ENCODE data around the gene ASIC1. TPM values are rescaled to one million over a fixed set of nuclear protein-coding genes. Genes with fewer than 3 reads are reported as not detected.

The ASIC1 gene
- polyA plus RNA-seq, 3 donors, result not detected

DNA sequence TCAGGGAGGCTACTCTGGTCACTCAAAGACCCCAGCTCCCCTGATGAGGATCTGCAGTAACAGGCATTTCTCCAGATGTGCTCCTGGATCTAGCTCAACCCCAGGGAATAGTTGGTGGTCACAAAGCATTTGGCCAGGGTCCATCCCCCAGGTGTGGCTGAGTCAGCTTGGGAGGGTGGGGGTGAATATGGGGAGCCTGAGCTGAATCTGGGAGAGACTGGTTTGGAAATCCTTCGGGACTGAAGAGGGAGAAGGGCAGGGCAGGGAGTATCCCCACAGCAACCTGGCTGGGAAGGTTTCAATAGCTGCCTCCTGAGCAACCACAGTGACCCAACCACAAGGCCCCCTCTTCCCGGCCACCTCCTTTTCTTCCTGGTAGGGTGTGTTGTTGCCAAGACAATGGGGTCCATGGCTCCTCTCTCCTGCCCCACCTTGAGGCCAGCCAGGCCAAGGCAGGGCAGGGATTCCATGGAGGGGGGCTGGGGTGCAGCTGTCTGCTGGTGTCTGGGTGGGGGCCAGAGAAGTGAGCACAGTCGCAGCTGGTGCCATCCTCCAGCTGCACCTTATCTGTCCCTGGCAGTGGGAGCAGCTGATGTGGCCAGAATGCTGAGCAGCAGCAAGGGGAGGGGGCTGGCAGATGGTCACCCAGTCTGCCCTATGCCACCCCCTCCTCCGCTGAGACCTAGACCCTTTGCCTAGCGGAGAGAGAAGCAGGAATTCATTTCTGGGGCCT, 5.5 kb downstream of the ASIC1 start:
- Histone ChIP-seq H3K36me3 (replicated peaks in 1 of 2; ENCODE audit: control insufficient read depth in 1 of 2, insufficient read depth in 2 of 2, low read length in 2 of 2) (no peaks in the 10 kb centered on the region), H3K9ac (ENCODE audit: insufficient read depth, low read length, poor library complexity, severe bottlenecking) (no peak overlapping the region), H3K9me3 (replicated peaks in 1 of 2; ENCODE audit: control insufficient read depth in 1 of 2, insufficient read depth in 1 of 2, low read length in 2 of 2) (no peaks in the 10 kb centered on the region), H3K4me3 (replicated peaks in 1 of 3; ENCODE audit: low read depth in 2 of 3, low read length in 3 of 3) (no peak overlapping the region), H3K27me3 (ENCODE audit: control insufficient read depth in 2 of 2, insufficient read depth in 2 of 2, low read length in 2 of 2) (peaks cover 7 to 34% of the 10 kb centered on the region in 2 donors), H3K79me2 (ENCODE audit: insufficient read depth, low read length) (no peaks in the 10 kb centered on the region), H3K27ac (ENCODE audit: low read depth in 1 of 2, low read length in 2 of 2) (no peak overlapping the region), H3K4me1 (ENCODE audit: control insufficient read depth in 1 of 2, insufficient read depth in 2 of 2, low read length in 2 of 2) (peaks cover 2 to 14% of the 10 kb centered on the region in 2 donors), H2AFZ (ENCODE audit: insufficient read depth, low read depth, low read length, poor library complexity, severe bottlenecking) (no peak overlapping the region), H3K4me2 (replicated peaks; ENCODE audit: extremely low read depth, low read length, poor library complexity, severe bottlenecking) (no peak overlapping the region), H4K20me1 (ENCODE audit: insufficient read depth, low read length) (no peaks in the 10 kb centered on the region)
- H3K27me3 Mint-ChIP-seq (ENCODE audit: low read depth in 3 of 3), result peaks cover 37 to 67% (median 49%) of the 10 kb centered on the region in 3 donors
- TF ChIP-seq, protein P1, sequence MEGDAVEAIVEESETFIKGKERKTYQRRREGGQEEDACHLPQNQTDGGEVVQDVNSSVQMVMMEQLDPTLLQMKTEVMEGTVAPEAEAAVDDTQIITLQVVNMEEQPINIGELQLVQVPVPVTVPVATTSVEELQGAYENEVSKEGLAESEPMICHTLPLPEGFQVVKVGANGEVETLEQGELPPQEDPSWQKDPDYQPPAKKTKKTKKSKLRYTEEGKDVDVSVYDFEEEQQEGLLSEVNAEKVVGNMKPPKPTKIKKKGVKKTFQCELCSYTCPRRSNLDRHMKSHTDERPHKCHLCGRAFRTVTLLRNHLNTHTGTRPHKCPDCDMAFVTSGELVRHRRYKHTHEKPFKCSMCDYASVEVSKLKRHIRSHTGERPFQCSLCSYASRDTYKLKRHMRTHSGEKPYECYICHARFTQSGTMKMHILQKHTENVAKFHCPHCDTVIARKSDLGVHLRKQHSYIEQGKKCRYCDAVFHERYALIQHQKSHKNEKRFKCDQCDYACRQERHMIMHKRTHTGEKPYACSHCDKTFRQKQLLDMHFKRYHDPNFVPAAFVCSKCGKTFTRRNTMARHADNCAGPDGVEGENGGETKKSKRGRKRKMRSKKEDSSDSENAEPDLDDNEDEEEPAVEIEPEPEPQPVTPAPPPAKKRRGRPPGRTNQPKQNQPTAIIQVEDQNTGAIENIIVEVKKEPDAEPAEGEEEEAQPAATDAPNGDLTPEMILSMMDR (IDR thresholded peaks at IDR 0.05), result no peak
- intact Hi-C loops (cut with micrococcal nuclease), result no loop called here
- peaks cover 0 to 2% (median 0%) of the 10 kb centered on the region in 7 donors for H3K9me3 Mint-ChIP-seq
- no peaks in the 10 kb centered on the region for H3K36me3 Mint-ChIP-seq
- no peak for DNase-seq
- 100% methylated on average over 2 of the region's 5 CpGs for WGBS (ENCODE audit: insufficient coverage)
- no peak overlapping the region for H3K27ac Mint-ChIP-seq
- peak overlapping the region in 1 of 2 donors; percentile 49 for H3K4me3 Mint-ChIP-seq
- H3K4me1 Mint-ChIP-seq, result peaks cover 18% of the 10 kb centered on the region

DNA sequence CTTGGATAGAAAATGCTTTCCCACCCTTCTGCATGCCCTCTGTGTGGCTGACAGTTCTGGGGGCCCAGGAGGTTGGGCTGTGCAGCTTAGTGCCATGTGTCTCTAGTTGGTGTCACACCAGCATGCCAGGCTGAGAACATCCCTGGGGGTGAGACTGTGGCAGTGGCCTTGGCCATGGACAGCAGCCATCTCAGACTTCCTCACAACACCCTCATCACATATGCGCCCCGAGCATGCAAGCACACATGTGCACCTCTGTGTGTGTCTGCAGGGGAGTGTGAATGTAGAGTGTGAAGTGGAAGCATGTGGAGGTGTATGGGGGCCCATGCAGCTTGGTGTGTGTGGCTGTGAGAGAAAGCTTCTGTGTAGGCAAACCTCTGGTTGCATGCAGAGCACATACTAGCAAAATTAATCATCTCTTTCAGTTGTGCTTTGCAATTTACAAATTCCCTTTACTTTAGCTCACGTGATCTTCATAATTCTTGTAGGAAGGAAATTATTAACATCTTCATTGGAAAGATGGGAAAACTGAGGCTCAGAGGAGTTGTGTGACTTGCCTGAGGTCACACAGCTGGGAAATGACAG, 8.4 kb downstream of the ASIC1 start:
- H3K4me3 Mint-ChIP-seq, result no peak overlapping the region
- H3K9ac ChIP-seq (ENCODE audit: insufficient read depth, low read length, poor library complexity, severe bottlenecking), result no peak overlapping the region
- H3K27ac Mint-ChIP-seq, result peak overlapping the region in 1 of 7 donors; percentile 7
- no peak for DNase-seq
- H3K9me3 Mint-ChIP-seq, result peaks cover 0 to 2% (median 0%) of the 10 kb centered on the region in 7 donors
- H3K9me3 ChIP-seq (replicated peaks in 1 of 2; ENCODE audit: control insufficient read depth in 1 of 2, insufficient read depth in 1 of 2, low read length in 2 of 2), result no peaks in the 10 kb centered on the region
- no peaks in the 10 kb centered on the region for H3K36me3 Mint-ChIP-seq
- TF ChIP-seq, protein P1 (IDR thresholded peaks at IDR 0.05), result no peak
- H2AFZ ChIP-seq (ENCODE audit: insufficient read depth, low read depth, low read length, poor library complexity, severe bottlenecking), result no peak overlapping the region
- no peaks in the 10 kb centered on the region for H3K36me3 ChIP-seq (replicated peaks in 1 of 2; ENCODE audit: control insufficient read depth in 1 of 2, insufficient read depth in 2 of 2, low read length in 2 of 2)
- peaks cover 22 to 41% (median 29%) of the 10 kb centered on the region in 3 donors for H3K27me3 Mint-ChIP-seq (ENCODE audit: low read depth in 3 of 3)
- no peaks in the 10 kb centered on the region for H4K20me1 ChIP-seq (ENCODE audit: insufficient read depth, low read length)
- intact Hi-C loops (cut with micrococcal nuclease), result no loop called here
- H3K79me2 ChIP-seq (ENCODE audit: insufficient read depth, low read length), result no peaks in the 10 kb centered on the region
- WGBS (ENCODE audit: insufficient coverage), result no CpG with 5 or more reads among the region's 3 CpGs
- peaks cover 0 to 18% of the 10 kb centered on the region in 2 donors for H3K27me3 ChIP-seq (ENCODE audit: control insufficient read depth in 2 of 2, insufficient read depth in 2 of 2, low read length in 2 of 2)
- H3K4me1 Mint-ChIP-seq, result peaks cover 16% of the 10 kb centered on the region
- H3K4me3 ChIP-seq (replicated peaks in 1 of 3; ENCODE audit: low read depth in 2 of 3, low read length in 3 of 3), result no peak overlapping the region
- H3K4me1 ChIP-seq (ENCODE audit: control insufficient read depth in 1 of 2, insufficient read depth in 2 of 2, low read length in 2 of 2), result peaks cover 0 to 15% of the 10 kb centered on the region in 2 donors
- H3K4me2 ChIP-seq (replicated peaks; ENCODE audit: extremely low read depth, low read length, poor library complexity, severe bottlenecking), result no peak overlapping the region
- no peak overlapping the region for H3K27ac ChIP-seq (ENCODE audit: low read depth in 1 of 2, low read length in 2 of 2)

Data from CD14-positive monocyte (primary cell).